Muscle of back (tissue), 11 donors: ENCODE results near the gene STARD13. TPM values are rescaled to one million over a fixed set of nuclear protein-coding genes. Genes with fewer than 3 reads are reported as not detected.

ENCODE experiments used
- DNase-seq, 3 donors: peaks; one replicate each; pipeline versions ENCODE4 v3.0.0 to v3.0.0-alpha.2; 2013
- polyA plus RNA-seq, 10 donors: library from polyadenylated mRNA; unstranded; fragments of 120-200 nt; gene quantifications; one replicate each; pipeline ENCODE4 v1.2.1, GENCODE V29; 2013; ENCODE audit not compliant: insufficient read length in 10 of 10

STARD13 gene
- polyA plus RNA-seq, 10 donors, result 17.3 to 27.5 (median 21.8) TPM

- no peak for DNase-seq
These were observed 137.7 kb downstream of the STARD13 start for GRCh38 chr13:33147832-33148231.

GRCh38 chr13:33146843-33147611, 138.5 kb downstream of the STARD13 start:
- no peak for DNase-seq

GRCh38 chr13:33145667-33146066, 139.9 kb downstream of the STARD13 start:
- DNase-seq, result no peak

GRCh38 chr13:33144358-33144784, 141.2 kb downstream of the STARD13 start:
- DNase-seq, result no peak

- peak; percentile 65 to 87 (median 68) for DNase-seq
These were observed 145.6 kb downstream of the STARD13 start for GRCh38 chr13:33139780-33140535.

- peak; percentile 62 to 78 (median 63) for DNase-seq
These were observed 146.4 kb downstream of the STARD13 start for GRCh38 chr13:33139184-33139583.

- peak in 2 of 3 donors; percentile 46 to 77 for DNase-seq
These were observed 147.1 kb downstream of the STARD13 start for GRCh38 chr13:33138441-33138840.

- DNase-seq, result no peak
These were observed 147.8 kb downstream of the STARD13 start for GRCh38 chr13:33137721-33138120.

GRCh38 chr13:33135097-33135496, 150.5 kb downstream of the STARD13 start:
- DNase-seq, result no peak

GRCh38 chr13:33134213-33134612, 151.3 kb downstream of the STARD13 start:
- no peak for DNase-seq

- DNase-seq, result peak in 1 of 3 donors; percentile 60
These were observed 152.7 kb downstream of the STARD13 start for GRCh38 chr13:33132644-33133440.

GRCh38 chr13:33129886-33130285, 155.7 kb downstream of the STARD13 start:
- no peak for DNase-seq

- no peak for DNase-seq
These were observed 156.3 kb downstream of the STARD13 start for GRCh38 chr13:33129094-33129832.

- DNase-seq, result no peak
These were observed 157.4 kb downstream of the STARD13 start for GRCh38 chr13:33128134-33128533.

- peak in 1 of 3 donors; percentile 66 for DNase-seq
These were observed 158.5 kb downstream of the STARD13 start for GRCh38 chr13:33127009-33127551.

GRCh38 chr13:33125821-33126570, 159.6 kb downstream of the STARD13 start:
- peak; percentile 56 to 92 (median 76) for DNase-seq

GRCh38 chr13:33123066-33123859, 162.3 kb downstream of the STARD13 start:
- peak in 1 of 3 donors; percentile 53 for DNase-seq

- peak in 1 of 3 donors; percentile 30 for DNase-seq
These were observed 165.6 kb downstream of the STARD13 start for GRCh38 chr13:33119856-33120543.
